ENCODE results near the gene PRKD1.
"Not testable (repeated sequence)": the region's sequence is repeated elsewhere in the genome, so short reads cannot be mapped to it uniquely, and the experiment has no call there.

Gene PRKD1

DNA sequence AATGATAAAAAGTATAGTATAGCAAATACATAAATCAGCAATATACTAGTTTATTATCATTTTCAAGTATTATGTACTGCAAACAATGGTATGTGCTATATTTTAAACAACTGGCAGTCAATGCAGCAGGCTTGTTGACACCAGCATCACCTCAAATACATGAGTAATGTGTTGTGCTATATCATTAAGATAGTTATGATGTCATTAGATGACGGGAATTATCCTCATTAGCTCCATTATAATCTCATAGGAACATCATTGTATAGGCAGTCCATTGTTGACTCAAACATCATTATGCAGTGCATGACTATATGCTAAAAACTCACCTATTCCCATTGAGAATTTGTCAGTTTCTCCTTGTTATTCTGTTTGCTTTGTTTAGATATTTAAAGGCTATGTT, 85.4 kb downstream of the PRKD1 start:
- Histone ChIP-seq H3K4me3 (ENCODE audit: control insufficient read depth in 1 of 7, extremely low read depth in 1 of 7, insufficient read depth in 4 of 7, low read depth in 2 of 7, low read length in 6 of 7) (no peak overlapping the region), H3K4me1 (ENCODE audit: control extremely low read depth in 1 of 4, control insufficient read depth in 4 of 4, insufficient read depth in 4 of 4, low read length in 3 of 4) (no peaks in the 10 kb centered on the region), H3K9me3 (ENCODE audit: control extremely low read depth in 1 of 5, control insufficient read depth in 4 of 5, insufficient read depth in 2 of 5, low read depth in 1 of 5, low read length in 4 of 5) (peaks cover 0 to 21% (median 9%) of the 10 kb centered on the region in 5 experiments), H3K27ac (ENCODE audit: insufficient read depth in 1 of 2, low read depth in 1 of 2, low read length in 2 of 2, poor library complexity in 1 of 2, severe bottlenecking in 2 of 2) (no peak overlapping the region), H3K36me3 (ENCODE audit: control insufficient read depth in 4 of 4, insufficient read depth in 4 of 4, low read length in 3 of 4) (no peaks in the 10 kb centered on the region), H3K27me3 (replicated peaks in 2 of 5; ENCODE audit: control insufficient read depth in 4 of 5, insufficient read depth in 5 of 5, low read length in 4 of 5) (no peaks in the 10 kb centered on the region)
- no peak for DNase-seq
- ChIA-PET POLR2A (no interaction called here), CTCF (no interaction called here)
- no CpG with 5 or more reads among the region's 1 CpG for WGBS (ENCODE audit: insufficient coverage)

DNA sequence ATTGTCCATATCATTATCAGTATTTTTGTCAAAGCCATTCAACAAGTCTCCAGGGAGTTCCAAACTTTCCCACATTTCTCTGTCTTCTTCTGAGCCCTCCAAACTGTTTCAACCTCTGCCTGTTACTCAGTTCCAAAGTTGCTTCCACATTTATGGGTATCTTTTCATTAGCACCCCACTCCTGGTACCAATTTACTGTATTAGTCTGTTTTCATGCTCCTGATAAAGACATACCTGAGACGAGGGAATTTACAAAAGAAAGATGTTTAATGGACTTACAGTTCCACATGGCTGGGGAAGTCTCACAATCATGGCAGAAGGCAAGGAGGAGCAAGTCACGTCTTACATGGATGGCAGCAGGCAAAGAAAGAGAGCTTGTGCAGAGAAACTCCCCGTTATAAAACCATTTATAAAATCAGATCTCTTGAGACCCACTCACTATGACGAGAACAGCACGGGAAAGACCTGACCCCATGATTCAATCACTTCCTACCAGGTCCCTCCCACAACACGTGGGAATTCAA, 87.2 kb downstream of the PRKD1 start:
- CTCF ChIA-PET; DNase-seq; H3K4me1 ChIP-seq (ENCODE audit: control extremely low read depth in 1 of 4, control insufficient read depth in 4 of 4, insufficient read depth in 4 of 4, low read length in 3 of 4); H3K4me3 ChIP-seq (ENCODE audit: control insufficient read depth in 1 of 7, extremely low read depth in 1 of 7, insufficient read depth in 4 of 7, low read depth in 2 of 7, low read length in 6 of 7); H3K27me3 ChIP-seq (replicated peaks in 2 of 5; ENCODE audit: control insufficient read depth in 4 of 5, insufficient read depth in 5 of 5, low read length in 4 of 5); H3K27ac ChIP-seq (ENCODE audit: insufficient read depth in 1 of 2, low read depth in 1 of 2, low read length in 2 of 2, poor library complexity in 1 of 2, severe bottlenecking in 2 of 2); POLR2A ChIA-PET; H3K36me3 ChIP-seq (ENCODE audit: control insufficient read depth in 4 of 4, insufficient read depth in 4 of 4, low read length in 3 of 4): not testable (repeated sequence)
- 93% methylated on average over 3 of the region's 6 CpGs for WGBS (ENCODE audit: insufficient coverage)
- peaks cover 0 to 21% (median 9%) of the 10 kb centered on the region in 5 experiments for H3K9me3 ChIP-seq (ENCODE audit: control extremely low read depth in 1 of 5, control insufficient read depth in 4 of 5, insufficient read depth in 2 of 5, low read depth in 1 of 5, low read length in 4 of 5)

DNA sequence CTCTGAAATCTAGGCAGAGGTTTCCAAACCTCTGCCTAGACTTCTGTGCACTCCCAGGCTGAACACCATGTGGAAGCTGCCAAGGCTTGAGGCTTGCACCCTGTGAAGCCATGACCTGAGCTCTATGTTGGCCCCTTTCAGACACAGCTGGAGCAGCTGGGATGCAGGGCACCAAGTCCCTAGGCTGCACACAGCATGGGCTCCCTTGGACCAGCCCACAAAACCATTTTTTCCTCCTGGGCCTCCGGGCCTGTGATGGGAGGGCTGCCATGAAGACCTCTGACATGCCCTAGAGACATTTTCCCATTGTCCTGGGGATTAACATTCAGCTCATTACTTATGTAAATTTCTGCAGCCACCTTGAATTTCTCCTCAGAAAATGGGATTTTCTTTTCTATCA, 88.0 kb downstream of the PRKD1 start:
- CTCF ChIA-PET; POLR2A ChIA-PET; H3K36me3 ChIP-seq (ENCODE audit: control insufficient read depth in 4 of 4, insufficient read depth in 4 of 4, low read length in 3 of 4); H3K4me1 ChIP-seq (ENCODE audit: control extremely low read depth in 1 of 4, control insufficient read depth in 4 of 4, insufficient read depth in 4 of 4, low read length in 3 of 4); DNase-seq; H3K27ac ChIP-seq (ENCODE audit: insufficient read depth in 1 of 2, low read depth in 1 of 2, low read length in 2 of 2, poor library complexity in 1 of 2, severe bottlenecking in 2 of 2); H3K4me3 ChIP-seq (ENCODE audit: control insufficient read depth in 1 of 7, extremely low read depth in 1 of 7, insufficient read depth in 4 of 7, low read depth in 2 of 7, low read length in 6 of 7); H3K27me3 ChIP-seq (replicated peaks in 2 of 5; ENCODE audit: control insufficient read depth in 4 of 5, insufficient read depth in 5 of 5, low read length in 4 of 5): not testable (repeated sequence)
- peaks cover 0 to 21% (median 9%) of the 10 kb centered on the region in 5 experiments for H3K9me3 ChIP-seq (ENCODE audit: control extremely low read depth in 1 of 5, control insufficient read depth in 4 of 5, insufficient read depth in 2 of 5, low read depth in 1 of 5, low read length in 4 of 5)
- WGBS (ENCODE audit: insufficient coverage) = 100% methylated on average over 1 of the region's 1 CpG

DNA sequence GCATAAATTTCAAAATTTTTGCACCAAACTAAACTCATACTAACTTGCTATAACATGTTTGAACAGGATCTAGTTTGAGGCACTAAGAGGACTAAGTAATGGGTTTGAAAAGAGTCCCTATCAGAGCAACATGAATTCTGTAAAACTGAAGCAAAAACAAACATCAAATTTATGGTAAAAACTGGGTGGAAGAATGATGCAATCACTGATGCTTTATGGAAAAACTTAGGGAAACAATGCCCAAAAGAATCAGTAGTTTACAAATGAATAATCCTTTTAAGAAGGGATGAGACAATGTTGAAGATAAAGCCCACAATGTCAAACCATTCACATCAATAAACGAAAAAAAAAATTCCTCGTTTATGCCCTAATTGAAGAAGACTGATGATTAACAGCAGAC, 88.9 kb downstream of the PRKD1 start:
- no peaks in the 10 kb centered on the region for H3K36me3 ChIP-seq (ENCODE audit: control insufficient read depth in 4 of 4, insufficient read depth in 4 of 4, low read length in 3 of 4)
- no peak overlapping the region for H3K27ac ChIP-seq (ENCODE audit: insufficient read depth in 1 of 2, low read depth in 1 of 2, low read length in 2 of 2, poor library complexity in 1 of 2, severe bottlenecking in 2 of 2)
- POLR2A ChIA-PET = no interaction called here
- no peaks in the 10 kb centered on the region for H3K27me3 ChIP-seq (replicated peaks in 2 of 5; ENCODE audit: control insufficient read depth in 4 of 5, insufficient read depth in 5 of 5, low read length in 4 of 5)
- peaks cover 0 to 21% (median 9%) of the 10 kb centered on the region in 5 experiments for H3K9me3 ChIP-seq (ENCODE audit: control extremely low read depth in 1 of 5, control insufficient read depth in 4 of 5, insufficient read depth in 2 of 5, low read depth in 1 of 5, low read length in 4 of 5)
- CTCF ChIA-PET = no interaction called here
- no peaks in the 10 kb centered on the region for H3K4me1 ChIP-seq (ENCODE audit: control extremely low read depth in 1 of 4, control insufficient read depth in 4 of 4, insufficient read depth in 4 of 4, low read length in 3 of 4)
- no peak for DNase-seq
- 94% methylated on average over 2 of the region's 2 CpGs for WGBS (ENCODE audit: insufficient coverage)
- no peak overlapping the region for H3K4me3 ChIP-seq (ENCODE audit: control insufficient read depth in 1 of 7, extremely low read depth in 1 of 7, insufficient read depth in 4 of 7, low read depth in 2 of 7, low read length in 6 of 7)

DNA sequence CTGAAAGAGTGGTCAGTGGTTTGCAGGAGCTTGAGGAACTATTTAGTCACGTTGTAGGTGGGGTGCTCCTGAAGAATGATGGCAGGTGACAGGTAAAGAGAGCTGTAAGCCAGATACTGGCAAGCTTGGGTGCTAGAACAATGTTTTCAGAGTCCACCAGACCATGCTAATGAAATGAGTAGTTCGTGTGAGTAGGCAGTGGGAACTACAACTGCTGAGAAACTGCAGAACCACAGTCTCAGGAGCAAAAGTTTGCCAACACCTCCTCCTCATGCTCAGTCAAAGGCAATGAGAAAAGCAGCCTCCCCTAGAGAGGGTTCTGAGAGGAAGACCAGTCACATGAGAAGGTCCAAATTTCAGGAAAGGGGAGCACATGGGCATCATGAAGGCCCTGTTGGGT, 91.3 kb downstream of the PRKD1 start:
- no peak overlapping the region for H3K4me3 ChIP-seq (ENCODE audit: control insufficient read depth in 1 of 7, extremely low read depth in 1 of 7, insufficient read depth in 4 of 7, low read depth in 2 of 7, low read length in 6 of 7)
- peaks cover 0 to 21% (median 9%) of the 10 kb centered on the region in 5 experiments for H3K9me3 ChIP-seq (ENCODE audit: control extremely low read depth in 1 of 5, control insufficient read depth in 4 of 5, insufficient read depth in 2 of 5, low read depth in 1 of 5, low read length in 4 of 5)
- DNase-seq = no peak
- H3K27ac ChIP-seq (ENCODE audit: insufficient read depth in 1 of 2, low read depth in 1 of 2, low read length in 2 of 2, poor library complexity in 1 of 2, severe bottlenecking in 2 of 2) = no peak overlapping the region
- H3K27me3 ChIP-seq (replicated peaks in 2 of 5; ENCODE audit: control insufficient read depth in 4 of 5, insufficient read depth in 5 of 5, low read length in 4 of 5) = no peaks in the 10 kb centered on the region
- no peaks in the 10 kb centered on the region for H3K4me1 ChIP-seq (ENCODE audit: control extremely low read depth in 1 of 4, control insufficient read depth in 4 of 4, insufficient read depth in 4 of 4, low read length in 3 of 4)
- no peaks in the 10 kb centered on the region for H3K36me3 ChIP-seq (ENCODE audit: control insufficient read depth in 4 of 4, insufficient read depth in 4 of 4, low read length in 3 of 4)
- 96% methylated on average over 2 of the region's 2 CpGs for WGBS (ENCODE audit: insufficient coverage)
- CTCF ChIA-PET = no interaction called here
- POLR2A ChIA-PET = no interaction called here

DNA sequence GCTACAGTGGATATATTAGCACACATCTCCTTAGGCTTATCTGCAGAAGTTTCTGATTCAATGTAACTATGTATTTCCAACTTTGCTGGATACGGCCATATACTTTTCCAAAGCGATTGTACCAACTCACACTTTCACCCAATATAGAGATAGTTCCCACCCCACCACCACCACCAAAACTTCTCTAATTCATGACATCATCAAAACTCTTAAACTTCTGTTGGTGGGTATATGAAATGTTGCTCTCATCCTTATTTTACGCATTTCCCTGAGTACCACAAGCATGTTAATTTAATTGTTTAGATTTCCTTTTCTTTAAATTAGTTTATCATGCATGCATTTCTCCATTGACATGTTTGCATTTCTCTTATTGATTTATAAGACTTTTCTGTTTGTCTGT, 95.6 kb downstream of the PRKD1 start:
- CTCF ChIA-PET = no interaction called here
- H3K36me3 ChIP-seq (ENCODE audit: control insufficient read depth in 4 of 4, insufficient read depth in 4 of 4, low read length in 3 of 4) = no peaks in the 10 kb centered on the region

DNA sequence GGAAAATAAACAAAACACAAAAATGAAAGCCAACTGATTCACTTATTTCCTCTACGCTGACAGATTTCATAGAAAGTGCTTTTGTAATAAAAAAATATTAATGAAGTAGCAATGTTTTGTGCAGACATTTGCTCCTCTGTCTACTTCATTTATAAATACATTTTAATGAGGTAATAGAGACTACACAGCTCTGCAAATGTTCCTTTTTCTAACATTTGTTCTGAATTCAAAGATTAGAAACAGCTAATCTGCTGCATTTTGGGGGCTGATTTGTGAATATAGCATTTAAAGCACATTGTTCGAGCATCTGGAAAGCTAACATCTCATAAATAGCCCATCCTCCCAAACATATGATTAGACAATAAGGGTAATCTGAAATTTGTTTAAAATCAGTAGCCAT, 97.8 kb downstream of the PRKD1 start:
- H3K27ac ChIP-seq (ENCODE audit: insufficient read depth in 1 of 2, low read depth in 1 of 2, low read length in 2 of 2, poor library complexity in 1 of 2, severe bottlenecking in 2 of 2) = no peak overlapping the region
- no peak overlapping the region for H3K4me3 ChIP-seq (ENCODE audit: control insufficient read depth in 1 of 7, extremely low read depth in 1 of 7, insufficient read depth in 4 of 7, low read depth in 2 of 7, low read length in 6 of 7)
- ChIA-PET POLR2A (no interaction called here), CTCF (no interaction called here)
- WGBS (ENCODE audit: insufficient coverage) = no CpG with 5 or more reads among the region's 2 CpGs
- H3K36me3 ChIP-seq (ENCODE audit: control insufficient read depth in 4 of 4, insufficient read depth in 4 of 4, low read length in 3 of 4) = no peaks in the 10 kb centered on the region
- H3K27me3 ChIP-seq (replicated peaks in 2 of 5; ENCODE audit: control insufficient read depth in 4 of 5, insufficient read depth in 5 of 5, low read length in 4 of 5) = no peaks in the 10 kb centered on the region
- no peaks in the 10 kb centered on the region for H3K4me1 ChIP-seq (ENCODE audit: control extremely low read depth in 1 of 4, control insufficient read depth in 4 of 4, insufficient read depth in 4 of 4, low read length in 3 of 4)
- no peak for DNase-seq
- H3K9me3 ChIP-seq (ENCODE audit: control extremely low read depth in 1 of 5, control insufficient read depth in 4 of 5, insufficient read depth in 2 of 5, low read depth in 1 of 5, low read length in 4 of 5) = no peaks in the 10 kb centered on the region

More for the DNA sequence above, 95.6 kb downstream of the PRKD1 start:
- POLR2A ChIA-PET = no interaction called here
- Histone ChIP-seq H3K27ac (ENCODE audit: insufficient read depth in 1 of 2, low read depth in 1 of 2, low read length in 2 of 2, poor library complexity in 1 of 2, severe bottlenecking in 2 of 2) (no peak overlapping the region), H3K4me3 (ENCODE audit: control insufficient read depth in 1 of 7, extremely low read depth in 1 of 7, insufficient read depth in 4 of 7, low read depth in 2 of 7, low read length in 6 of 7) (no peak overlapping the region), H3K27me3 (replicated peaks in 2 of 5; ENCODE audit: control insufficient read depth in 4 of 5, insufficient read depth in 5 of 5, low read length in 4 of 5) (no peaks in the 10 kb centered on the region), H3K9me3 (ENCODE audit: control extremely low read depth in 1 of 5, control insufficient read depth in 4 of 5, insufficient read depth in 2 of 5, low read depth in 1 of 5, low read length in 4 of 5) (no peaks in the 10 kb centered on the region), H3K4me1 (ENCODE audit: control extremely low read depth in 1 of 4, control insufficient read depth in 4 of 4, insufficient read depth in 4 of 4, low read length in 3 of 4) (no peaks in the 10 kb centered on the region)
- WGBS (ENCODE audit: insufficient coverage) = no CpG with 5 or more reads among the region's 3 CpGs
- no peak for DNase-seq

All from common myeloid progenitor, CD34-positive (primary cell).